Transverse colon (tissue), 4 donors: ENCODE data around the gene P3H3. TPM values are rescaled to one million over a fixed set of nuclear protein-coding genes. Genes with fewer than 3 reads are reported as not detected.
"Not testable (repeated sequence)": the region's sequence is repeated elsewhere in the genome, so short reads cannot be mapped to it uniquely, and the experiment has no call there.

Experiments used
- DNase-seq: peaks from one replicate; pipeline ENCODE4 v3.0.0-alpha.2; 2019
- H3K27ac ChIP-seq, 4 donors: fragments of 200-600 bp; sonication (generic); 2 replicates each; pipeline ENCODE4 v1.5.1; 2016 to 2018; ENCODE audit warnings: inconsistent platforms in 4 of 4
- H3K27me3 ChIP-seq: fragments of 200-600 bp; sonication (generic); 2 replicates; pipeline ENCODE4 v1.5.1; 2017; ENCODE audit warnings: inconsistent platforms
- H3K36me3 ChIP-seq, 4 donors: fragments of 200-600 bp; sonication (generic); 2 replicates each; pipeline ENCODE4 v1.5.1; 2017 to 2019; ENCODE audit warnings: inconsistent platforms in 4 of 4
- H3K4me1 ChIP-seq, 4 donors: fragments of 200-600 bp; sonication (generic); 2 replicates each; pipeline ENCODE4 v1.5.1; 2017 to 2020; ENCODE audit warnings: inconsistent platforms in 4 of 4
- H3K4me3 ChIP-seq, 4 donors: fragments of 200-600 bp; sonication (generic); 1 replicate in 1 of 4; 2 replicates in 3 of 4; pipeline versions ENCODE4 v1.5.1 to v1.6.1; 2017 to 2019; ENCODE audit warnings: inconsistent platforms in 4 of 4
- H3K9me3 ChIP-seq, 2 donors: fragments of 200-600 bp; sonication (generic); 2 replicates each; pipeline ENCODE4 v1.5.1; 2017 to 2019; ENCODE audit warnings: inconsistent platforms in 2 of 2
- CTCF ChIP-seq, 5 experiments: fragments of 200-600 bp in 3 of 5; fragments of 450-650 bp in 2 of 5; sonication (generic) in 3 of 5; IDR thresholded peaks; 1 replicate in 2 of 5; 2 replicates in 3 of 5; pipeline ENCODE4 v1.5.1; 2016 to 2017; ENCODE audit warnings: antibody characterized with exemption in 5 of 5, inconsistent platforms in 3 of 5, mild to moderate bottlenecking in 2 of 5, moderate library complexity in 1 of 5
- EP300 ChIP-seq: sonication (generic); formaldehyde crosslinking; IDR thresholded peaks from one replicate; pipeline ENCODE4 v1.6.1; 2017; ENCODE audit warnings: antibody characterized with exemption, low read depth
- POLR2A ChIP-seq: fragments of 450-650 bp; IDR thresholded peaks from one replicate; pipeline ENCODE4 v1.6.1; 2016; ENCODE audit warnings: antibody characterized with exemption, mild to moderate bottlenecking, moderate library complexity
- POLR2AphosphoS5 ChIP-seq, 3 donors: sonication (generic); formaldehyde crosslinking; IDR thresholded peaks; one replicate each; pipeline ENCODE4 v1.6.1; 2016; ENCODE audit warnings: antibody characterized with exemption in 3 of 3
- WGBS, 2 donors: methylation state at CpG; one replicate each; pipeline ENCODE4 v1.1.5; 2018; ENCODE audit warnings: low coverage in 1 of 2; 5-methylcytosine and 5-hydroxymethylcytosine counted together
- in situ Hi-C, 4 donors: fragments of 200-750 bp; cut with MboI; loops; one replicate each; pipeline versions ENCODE4 v1.15.0 to v1.15.1; 2017; ENCODE audit warnings: low sequenced_read_pairs in 3 of 4, low pct_ligation_motif_present in 1 of 4, low pct_unique_long_range_greater_than_20kb in 1 of 4
- intact Hi-C: fragments of 100-400 bp; cut with DNase I; formaldehyde crosslinking; loops from one replicate; pipeline ENCODE4 v1.15.1; 2023; ENCODE audit warnings: low total_unique reads
- total RNA-seq, 4 donors: library from RNA; depleted of rRNA; stranded (reverse); fragments of >200 nt; gene quantifications; one replicate each; pipeline ENCODE4 v1.1.0, GENCODE V29; 2016

P3H3 gene
- total RNA-seq, 4 donors from 2014 or later = 5.9 to 32.9 (median 14.4) TPM

DNA sequence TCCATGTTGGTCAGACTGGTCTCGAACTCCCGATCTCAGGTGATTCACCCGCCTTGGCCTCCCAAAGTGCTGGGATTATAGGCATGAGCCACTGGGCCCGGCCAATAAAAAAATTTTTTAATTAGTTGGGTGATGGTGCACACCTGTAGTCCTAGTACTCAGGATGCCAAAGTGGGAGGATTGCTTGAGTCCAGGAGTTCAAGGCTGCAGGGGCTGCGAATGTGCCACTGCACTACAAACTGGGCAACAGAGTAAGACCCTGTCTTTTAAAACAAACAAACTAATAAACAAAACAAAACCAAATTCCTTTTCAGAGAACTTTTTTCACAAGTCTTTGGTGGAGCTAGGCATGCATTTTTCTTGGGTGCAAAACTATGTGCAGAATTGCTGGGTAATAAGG lies 55.0 kb downstream of the P3H3 start:
- in situ Hi-C loops (no loop called here), intact Hi-C loops (no loop called here)
- Histone ChIP-seq H3K36me3 (no peaks in the 10 kb centered on the region), H3K4me1 (peaks cover 4 to 17% (median 8%) of the 10 kb centered on the region in 4 donors), H3K27ac (no peak overlapping the region), H3K9me3 (no peaks in the 10 kb centered on the region), H3K4me3 (no peak overlapping the region), H3K27me3 (no peaks in the 10 kb centered on the region)
- TF ChIP-seq POLR2AphosphoS5 (IDR thresholded peaks at IDR 0.05) (no peak), EP300 (no peak), POLR2A (no peak), CTCF (IDR thresholded peaks at IDR 0.05) (no peak)
- WGBS, 2 donors = 92 to 99% methylated on average over 4 to 5 of the region's 5 CpGs
- no peak for DNase-seq

DNA sequence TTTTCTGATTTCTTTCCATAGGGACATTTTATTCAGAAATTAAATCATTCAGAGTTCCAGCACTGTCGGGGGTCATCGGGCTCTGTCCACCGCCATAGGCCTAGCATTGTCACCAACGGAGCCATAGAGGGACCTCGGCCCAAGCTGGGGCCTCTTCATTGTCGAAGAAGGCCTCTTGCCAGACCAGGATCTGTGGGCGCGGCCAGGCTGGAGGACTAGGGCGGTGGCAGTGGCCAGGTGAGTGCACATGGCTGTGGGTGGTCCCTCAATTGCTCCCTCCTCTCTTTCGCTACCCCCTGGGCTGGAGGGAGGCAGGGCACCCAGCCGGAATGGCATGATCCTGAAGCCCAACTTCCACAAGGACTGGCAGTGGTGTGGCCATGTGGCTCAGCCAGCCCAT lies 55.5 kb downstream of the P3H3 start:
- Histone ChIP-seq H3K9me3 (no peaks in the 10 kb centered on the region), H3K27ac (no peak overlapping the region), H3K27me3 (no peaks in the 10 kb centered on the region), H3K4me1 (peaks cover 4 to 17% (median 8%) of the 10 kb centered on the region in 4 donors), H3K36me3 (no peaks in the 10 kb centered on the region), H3K4me3 (no peak overlapping the region)
- in situ Hi-C loops (no loop called here), intact Hi-C loops (no loop called here)
- WGBS, 2 donors = 96% methylated on average over 9 of the region's 11 CpGs; no CpG with 5 or more reads in 1 of the 2 donors
- DNase-seq = no peak
- TF ChIP-seq POLR2A (no peak), CTCF (IDR thresholded peaks at IDR 0.05) (no peak), POLR2AphosphoS5 (IDR thresholded peaks at IDR 0.05) (no peak), EP300 (no peak)

DNA sequence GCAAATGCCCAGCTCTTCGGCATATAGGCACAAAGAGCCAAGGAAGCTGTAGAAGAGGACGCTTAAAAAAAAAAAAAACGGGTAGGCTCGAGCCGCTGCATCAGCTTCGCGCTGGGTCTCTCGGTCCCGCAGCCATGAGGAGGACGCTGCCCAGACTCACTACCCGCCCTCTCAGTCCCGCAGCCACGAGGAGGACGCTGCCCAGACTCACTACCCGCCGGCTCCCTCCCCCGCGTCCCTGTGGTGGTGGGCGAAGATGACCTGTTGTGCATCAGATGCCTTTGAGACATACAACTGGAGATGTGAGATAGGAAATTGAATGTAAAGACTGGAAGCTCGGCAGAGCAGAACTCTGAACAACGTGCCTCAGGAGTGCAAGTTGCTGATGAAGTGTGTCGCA lies 56.3 kb downstream of the P3H3 start:
- 75 to 85% methylated on average over 4 to 22 of the region's 22 CpGs for WGBS, 2 donors
- intact Hi-C loops (no loop called here), in situ Hi-C loops (no loop called here)
- Histone ChIP-seq H3K27ac (no peak overlapping the region), H3K36me3 (no peaks in the 10 kb centered on the region), H3K4me3 (no peak overlapping the region), H3K4me1 (peaks cover 4 to 17% (median 8%) of the 10 kb centered on the region in 4 donors), H3K27me3 (no peaks in the 10 kb centered on the region), H3K9me3 (no peaks in the 10 kb centered on the region)
- TF ChIP-seq POLR2AphosphoS5 (IDR thresholded peaks at IDR 0.05) (no peak), POLR2A (no peak), CTCF (IDR thresholded peaks at IDR 0.05) (no peak), EP300 (no peak)
- DNase-seq = no peak

- in situ Hi-C loops, DNase-seq, intact Hi-C loops, H3K9me3 ChIP-seq, H3K4me3 ChIP-seq, H3K36me3 ChIP-seq, H3K27me3 ChIP-seq: not testable (repeated sequence)
- Histone ChIP-seq H3K4me1 (peaks cover 3 to 18% (median 10%) of the 10 kb centered on the region in 4 donors), H3K27ac (peak overlapping the region in 3 of 4 donors; percentile 23 to 28 (median 27))
- 68 to 77% methylated on average over 5 to 11 of the region's 15 CpGs for WGBS, 2 donors
These were observed 58.2 kb downstream of the P3H3 start for GRCh38 chr12:6886206-6886999.

DNA sequence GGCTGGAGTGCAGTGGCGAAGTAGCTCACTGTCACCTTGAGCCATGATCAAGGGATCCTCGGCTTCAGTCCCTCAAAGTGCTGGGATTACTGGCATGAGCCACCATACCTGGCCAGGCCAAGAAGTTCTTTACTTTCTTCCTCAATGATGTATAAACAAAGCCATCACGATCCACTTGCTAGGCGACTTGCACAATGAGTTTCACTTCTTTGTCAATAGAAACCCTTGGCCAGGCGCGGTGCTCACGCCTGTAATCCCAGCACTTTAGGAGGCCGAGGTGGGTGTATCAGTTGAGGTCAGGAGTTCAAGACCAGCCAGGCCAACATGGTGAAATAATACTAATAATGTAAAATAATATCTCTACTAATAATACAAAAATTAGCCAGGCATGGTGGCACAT lies 59.3 kb downstream of the P3H3 start:
- 61 to 63% methylated on average over 5 to 8 of the region's 8 CpGs for WGBS, 2 donors
- intact Hi-C loops (no loop called here), in situ Hi-C loops (no loop called here)
- H3K9me3 ChIP-seq = no peaks in the 10 kb centered on the region
- no peak overlapping the region for H3K4me3 ChIP-seq
- peaks cover 3 to 21% (median 16%) of the 10 kb centered on the region in 4 donors for H3K4me1 ChIP-seq
- no peak for DNase-seq
- H3K36me3 ChIP-seq = no peaks in the 10 kb centered on the region
- no peaks in the 10 kb centered on the region for H3K27me3 ChIP-seq
- no peak for TF ChIP-seq POLR2A
- TF ChIP-seq POLR2AphosphoS5 (IDR thresholded peaks at IDR 0.05) = no peak
- no peak for TF ChIP-seq CTCF (IDR thresholded peaks at IDR 0.05)
- no peak for TF ChIP-seq EP300
- H3K27ac ChIP-seq = peak overlapping the region; percentile 23 to 39 (median 28)
